T-helper 1 cell treated with Interleukin-12 subunit alpha and Interleukin-12 subunit beta and Interleukin-4 antibody, amounts not matched to agents 30 μg/mL and 1 μg/mL, for 36 hours (primary cell): ENCODE measurements around the gene COMMD2.

Experiments
- H3K27ac Mint-ChIP-seq: one replicate; pipeline ENCODE4 v1.8.0; 2021; ENCODE audit warnings: mild to moderate bottlenecking, mixed read lengths
- H3K27me3 Mint-ChIP-seq: one replicate; pipeline ENCODE4 v1.8.0; 2021; ENCODE audit warnings: low read depth, mixed read lengths
- H3K36me3 Mint-ChIP-seq: one replicate; pipeline ENCODE4 v1.8.0; 2021; ENCODE audit warnings: low read depth, mixed read lengths
- H3K4me1 Mint-ChIP-seq: one replicate; pipeline ENCODE4 v1.8.0; 2021; ENCODE audit warnings: low read depth, mixed read lengths
- H3K4me3 Mint-ChIP-seq: one replicate; pipeline ENCODE4 v1.8.0; 2021; ENCODE audit warnings: mild to moderate bottlenecking, moderate library complexity, mixed read lengths
- H3K9me3 Mint-ChIP-seq: one replicate; pipeline ENCODE4 v1.8.0; 2021; ENCODE audit warnings: mixed read lengths

Gene COMMD2

DNA sequence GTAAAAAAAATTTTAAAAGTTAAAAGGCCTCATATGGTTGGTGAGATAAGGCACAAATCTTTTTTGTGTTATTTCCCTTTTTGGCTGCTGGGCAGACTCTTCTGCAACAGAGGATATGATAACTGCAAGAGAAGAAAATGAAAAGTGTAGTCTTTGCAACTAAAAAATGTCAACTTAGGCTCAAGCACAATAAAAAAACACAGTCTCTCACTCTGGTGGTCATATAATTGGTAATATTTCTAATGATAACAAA, 15.4 kb downstream of the COMMD2 start:
- Mint-ChIP-seq H3K9me3 (no peaks in the 10 kb centered on the region), H3K4me1 (no peaks in the 10 kb centered on the region), H3K27me3 (no peaks in the 10 kb centered on the region), H3K36me3 (peaks cover 11% of the 10 kb centered on the region), H3K4me3 (no peak overlapping the region), H3K27ac (no peak overlapping the region)

DNA sequence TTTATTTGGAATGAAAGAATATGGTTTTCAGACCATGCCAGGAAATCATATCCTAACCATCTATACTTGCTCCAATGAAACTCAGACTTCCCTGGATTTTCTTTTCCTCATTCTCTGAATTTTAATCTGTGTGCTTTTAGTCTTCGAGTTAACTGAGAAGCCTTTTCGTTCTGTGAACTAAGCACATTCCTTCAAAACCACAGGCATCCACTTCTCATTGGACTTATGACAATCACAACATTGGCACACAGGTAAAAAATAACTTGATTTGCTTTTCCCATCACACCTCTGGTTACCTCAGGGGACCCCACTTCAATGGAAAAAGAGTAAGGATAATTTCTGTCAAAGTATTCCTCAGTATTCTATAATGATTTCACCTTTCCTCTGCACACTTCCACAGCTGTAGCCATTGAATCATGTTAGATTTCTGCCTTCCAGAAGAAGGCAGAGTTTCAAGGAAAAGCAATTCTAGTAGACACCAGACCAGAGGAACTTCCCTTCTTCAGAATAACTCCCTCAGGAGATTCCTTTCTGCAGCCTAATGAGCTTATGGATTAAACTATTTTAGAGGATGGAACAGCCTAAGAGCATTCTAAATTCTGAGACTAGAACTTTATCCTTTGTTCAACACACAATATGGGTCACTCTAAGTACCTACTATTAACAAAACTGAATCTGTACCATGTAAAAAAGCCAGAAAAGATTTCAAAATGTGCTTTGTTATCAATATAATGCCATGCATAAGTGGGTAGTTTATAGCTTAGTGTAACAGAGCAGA, 15.9 kb downstream of the COMMD2 start:
- H3K27ac Mint-ChIP-seq = no peak overlapping the region
- H3K4me3 Mint-ChIP-seq = no peak overlapping the region
- no peaks in the 10 kb centered on the region for H3K9me3 Mint-ChIP-seq
- H3K36me3 Mint-ChIP-seq = peaks cover 9% of the 10 kb centered on the region
- H3K4me1 Mint-ChIP-seq = no peaks in the 10 kb centered on the region
- H3K27me3 Mint-ChIP-seq = no peaks in the 10 kb centered on the region

DNA sequence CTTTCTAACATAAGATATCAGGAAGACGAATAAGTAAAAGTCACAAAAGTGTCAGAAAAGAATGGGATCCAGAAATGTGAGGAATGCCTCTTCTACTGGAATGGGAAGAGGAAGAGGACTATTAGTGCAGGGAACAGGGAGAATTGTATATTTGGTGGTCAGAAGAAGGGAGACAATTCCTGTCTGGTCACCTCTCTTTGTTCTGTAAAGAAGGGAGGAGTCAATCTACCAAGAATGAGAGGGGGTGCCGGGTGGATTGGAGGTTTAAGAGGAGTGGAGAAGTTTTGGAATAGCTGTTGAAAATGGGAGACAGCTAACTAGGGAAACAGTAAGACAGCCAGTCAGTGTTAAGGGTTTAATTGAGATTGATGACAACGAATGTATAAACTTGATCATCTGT, 20.1 kb downstream of the COMMD2 start:
- Mint-ChIP-seq H3K27ac (no peak overlapping the region), H3K9me3 (no peaks in the 10 kb centered on the region), H3K36me3 (peaks cover 1% of the 10 kb centered on the region), H3K4me1 (no peaks in the 10 kb centered on the region), H3K27me3 (no peaks in the 10 kb centered on the region), H3K4me3 (no peak overlapping the region)

DNA sequence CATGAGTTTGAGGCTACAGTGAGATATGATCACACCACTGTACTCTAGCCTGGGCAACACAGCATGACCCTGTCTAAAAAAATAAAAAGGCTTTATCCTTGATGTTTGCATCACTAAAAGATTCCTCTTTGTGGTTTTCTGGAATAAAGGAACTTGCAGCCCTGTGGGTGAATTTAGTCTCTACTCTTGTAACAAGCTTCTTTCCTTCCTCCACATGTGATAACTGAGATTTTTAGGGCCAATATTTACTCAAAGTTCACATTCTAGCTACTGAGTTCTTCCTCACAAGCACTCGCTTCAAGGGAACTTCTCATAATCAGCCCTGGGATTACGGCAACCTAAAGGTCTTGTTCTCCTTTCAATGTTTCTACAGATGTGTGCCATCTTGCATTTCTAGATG, 24.6 kb downstream of the COMMD2 start:
- Mint-ChIP-seq H3K4me3 (no peak overlapping the region), H3K4me1 (no peaks in the 10 kb centered on the region), H3K27me3 (peaks cover 12% of the 10 kb centered on the region), H3K36me3 (peaks cover under 1% of the 10 kb centered on the region), H3K9me3 (no peaks in the 10 kb centered on the region), H3K27ac (no peak overlapping the region)

DNA sequence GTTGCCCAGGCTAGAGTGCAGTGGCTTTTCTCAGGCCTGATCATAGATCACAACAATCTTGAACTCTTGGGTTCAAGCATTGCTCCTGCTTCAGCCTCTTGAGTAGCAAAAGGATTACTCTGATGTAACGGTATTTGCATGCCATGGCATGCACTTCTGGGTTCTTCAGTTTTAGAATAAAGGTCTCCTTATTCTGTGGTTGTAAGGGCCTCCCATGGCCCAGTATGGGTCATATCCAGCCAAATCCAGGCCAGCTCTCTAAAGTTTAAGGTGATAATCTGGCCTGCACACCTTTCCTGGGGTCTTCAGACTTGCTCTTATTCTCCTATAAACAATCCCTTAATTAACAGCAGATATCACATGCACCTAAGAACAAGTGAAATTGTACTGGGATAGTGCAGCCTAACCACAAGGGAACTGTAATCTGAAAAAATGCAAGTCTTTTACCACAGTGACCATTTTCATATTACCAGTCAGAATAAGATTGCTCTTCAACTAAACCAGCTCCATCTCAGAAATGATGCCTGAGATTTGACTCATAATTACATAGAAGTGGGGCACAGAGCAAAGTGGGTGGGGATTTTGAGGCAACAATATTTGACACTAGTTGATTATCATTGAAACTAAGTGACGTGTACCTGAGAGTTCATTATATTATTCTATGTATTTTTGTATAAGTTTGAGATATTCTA, 25.4 kb downstream of the COMMD2 start:
- no peak overlapping the region for H3K27ac Mint-ChIP-seq
- no peak overlapping the region for H3K4me3 Mint-ChIP-seq
- H3K9me3 Mint-ChIP-seq = peaks cover 1% of the 10 kb centered on the region
- H3K27me3 Mint-ChIP-seq = peaks cover 12% of the 10 kb centered on the region
- H3K4me1 Mint-ChIP-seq = no peaks in the 10 kb centered on the region
- H3K36me3 Mint-ChIP-seq = peaks cover 1% of the 10 kb centered on the region

DNA sequence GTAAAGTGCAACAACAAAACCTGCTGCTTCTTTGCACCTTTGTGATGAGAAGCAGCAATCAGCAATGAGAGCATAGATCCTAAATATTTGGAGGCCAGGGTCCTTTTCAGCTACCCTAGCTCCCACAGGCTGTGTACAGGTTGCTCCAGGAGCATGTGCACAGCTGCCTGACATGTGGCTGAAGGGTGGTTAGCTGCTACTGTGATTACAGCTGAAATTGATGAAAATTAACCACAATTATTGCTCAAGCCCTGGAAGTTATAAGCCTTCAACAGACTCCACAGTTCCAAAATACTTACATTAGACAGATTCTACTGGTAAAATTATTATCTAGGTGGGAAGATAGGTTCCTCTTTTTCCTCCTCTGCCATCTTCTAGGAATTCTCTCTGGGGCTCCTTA, 28.5 kb downstream of the COMMD2 start:
- peaks cover 16% of the 10 kb centered on the region for H3K9me3 Mint-ChIP-seq
- H3K36me3 Mint-ChIP-seq = peaks cover 1% of the 10 kb centered on the region
- H3K4me1 Mint-ChIP-seq = no peaks in the 10 kb centered on the region
- no peak overlapping the region for H3K27ac Mint-ChIP-seq
- H3K27me3 Mint-ChIP-seq = peaks cover 12% of the 10 kb centered on the region
- H3K4me3 Mint-ChIP-seq = no peak overlapping the region

DNA sequence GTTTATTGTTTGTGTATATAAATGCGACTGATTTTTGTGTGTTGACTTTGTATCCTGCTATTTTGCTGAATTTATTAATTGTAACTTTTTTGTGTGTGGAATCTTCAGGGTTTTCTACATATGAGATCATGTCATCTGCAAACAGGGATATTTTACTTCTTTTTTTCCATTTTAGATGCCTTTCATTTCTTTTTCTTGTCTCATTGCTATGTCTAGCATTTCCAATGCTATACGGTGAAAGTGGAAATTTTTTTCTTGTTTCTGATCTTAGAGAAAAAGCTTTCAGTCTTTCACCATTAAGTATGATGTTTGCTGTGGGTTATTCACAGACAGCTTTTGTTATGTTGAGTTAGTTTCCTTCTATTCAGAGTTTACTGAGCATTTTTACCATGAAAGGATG, 31.4 kb downstream of the COMMD2 start:
- Mint-ChIP-seq H3K4me3 (no peak overlapping the region), H3K4me1 (no peaks in the 10 kb centered on the region), H3K27me3 (peaks cover 12% of the 10 kb centered on the region)

DNA sequence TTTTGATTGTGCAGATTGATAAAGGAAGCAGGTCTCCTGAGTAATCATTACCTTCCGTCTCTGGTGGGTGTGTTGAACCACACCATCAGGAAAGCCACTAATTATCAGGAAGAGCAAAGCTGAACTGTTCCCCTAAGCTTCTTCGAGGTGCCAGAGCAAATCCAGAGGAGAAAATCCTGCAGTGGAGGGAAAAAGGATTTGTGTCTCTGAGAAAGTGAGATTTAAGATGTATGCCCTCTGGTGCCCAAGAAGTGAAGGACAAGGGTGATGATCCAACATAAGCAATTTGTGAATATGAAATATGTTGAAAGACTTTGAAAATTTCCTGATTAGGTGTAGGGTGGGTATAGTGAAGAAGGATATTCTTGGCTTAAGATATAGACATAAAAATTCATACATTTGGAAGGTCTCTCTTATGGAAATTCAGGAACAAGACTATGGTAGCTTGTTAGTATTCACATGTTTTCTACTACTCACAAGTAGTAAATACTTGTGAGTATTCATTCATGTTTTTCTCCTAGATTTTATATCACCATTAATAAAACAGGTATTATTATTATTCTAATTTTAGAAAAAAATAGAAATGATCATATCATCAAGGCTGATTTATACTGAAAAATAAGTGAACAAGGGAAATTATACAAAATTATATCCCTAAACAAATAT, 34.8 kb downstream of the COMMD2 start:
- H3K9me3 Mint-ChIP-seq = peaks cover 16% of the 10 kb centered on the region
- no peaks in the 10 kb centered on the region for H3K27me3 Mint-ChIP-seq
- no peak overlapping the region for H3K27ac Mint-ChIP-seq
- no peak overlapping the region for H3K4me3 Mint-ChIP-seq
- no peaks in the 10 kb centered on the region for H3K36me3 Mint-ChIP-seq
- no peaks in the 10 kb centered on the region for H3K4me1 Mint-ChIP-seq

More for the DNA sequence above, 31.4 kb downstream of the COMMD2 start:
- Mint-ChIP-seq H3K9me3 (peaks cover 16% of the 10 kb centered on the region), H3K27ac (no peak overlapping the region), H3K36me3 (peaks cover 1% of the 10 kb centered on the region)

DNA sequence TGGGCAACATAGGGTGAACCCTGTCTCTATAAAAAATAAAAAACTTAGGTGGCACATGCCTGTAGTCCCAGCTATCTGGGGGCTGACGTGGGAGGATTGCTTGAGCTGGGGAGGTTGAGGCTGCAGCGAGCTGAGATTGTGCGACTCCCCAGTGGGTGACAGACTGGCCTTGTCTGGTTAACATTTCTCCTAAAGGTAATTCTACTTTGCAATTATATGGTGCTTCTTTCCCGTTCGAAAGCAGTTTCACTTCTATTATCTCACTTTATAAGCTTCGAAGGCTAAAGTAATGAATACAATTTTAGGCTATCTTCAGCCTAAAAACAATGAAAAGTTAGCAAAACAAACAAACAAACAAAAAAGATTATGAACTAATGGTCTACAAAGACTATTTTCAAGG, 35.3 kb downstream of the COMMD2 start:
- peaks cover 16% of the 10 kb centered on the region for H3K9me3 Mint-ChIP-seq
- H3K4me1 Mint-ChIP-seq = no peaks in the 10 kb centered on the region
- no peaks in the 10 kb centered on the region for H3K27me3 Mint-ChIP-seq
- H3K4me3 Mint-ChIP-seq = no peak overlapping the region
- H3K36me3 Mint-ChIP-seq = no peaks in the 10 kb centered on the region
- no peak overlapping the region for H3K27ac Mint-ChIP-seq

DNA sequence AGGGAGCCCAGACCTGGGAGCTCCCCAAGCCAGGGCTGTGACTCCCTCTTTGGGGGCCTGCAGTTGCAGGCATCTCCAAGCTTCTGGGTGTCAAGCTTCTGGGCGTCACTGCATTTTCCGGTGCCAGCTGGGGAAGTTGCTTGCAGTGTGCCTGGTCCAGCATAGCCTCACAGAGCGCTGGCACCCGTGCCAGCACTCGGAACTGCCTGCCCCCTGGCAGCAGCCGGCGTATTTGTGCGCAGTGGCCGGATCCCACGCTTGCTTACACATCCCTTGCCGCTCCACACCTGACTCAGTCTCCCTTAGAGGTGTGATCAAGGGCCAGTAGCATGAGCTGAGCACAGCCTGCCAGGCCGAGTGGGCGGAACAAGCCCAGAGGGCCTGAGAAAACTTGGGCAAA, 37.0 kb downstream of the COMMD2 start:
- Mint-ChIP-seq H3K9me3 (no peaks in the 10 kb centered on the region), H3K4me1 (no peaks in the 10 kb centered on the region), H3K4me3 (no peak overlapping the region), H3K36me3 (no peaks in the 10 kb centered on the region), H3K27ac (no peak overlapping the region), H3K27me3 (no peaks in the 10 kb centered on the region)

DNA sequence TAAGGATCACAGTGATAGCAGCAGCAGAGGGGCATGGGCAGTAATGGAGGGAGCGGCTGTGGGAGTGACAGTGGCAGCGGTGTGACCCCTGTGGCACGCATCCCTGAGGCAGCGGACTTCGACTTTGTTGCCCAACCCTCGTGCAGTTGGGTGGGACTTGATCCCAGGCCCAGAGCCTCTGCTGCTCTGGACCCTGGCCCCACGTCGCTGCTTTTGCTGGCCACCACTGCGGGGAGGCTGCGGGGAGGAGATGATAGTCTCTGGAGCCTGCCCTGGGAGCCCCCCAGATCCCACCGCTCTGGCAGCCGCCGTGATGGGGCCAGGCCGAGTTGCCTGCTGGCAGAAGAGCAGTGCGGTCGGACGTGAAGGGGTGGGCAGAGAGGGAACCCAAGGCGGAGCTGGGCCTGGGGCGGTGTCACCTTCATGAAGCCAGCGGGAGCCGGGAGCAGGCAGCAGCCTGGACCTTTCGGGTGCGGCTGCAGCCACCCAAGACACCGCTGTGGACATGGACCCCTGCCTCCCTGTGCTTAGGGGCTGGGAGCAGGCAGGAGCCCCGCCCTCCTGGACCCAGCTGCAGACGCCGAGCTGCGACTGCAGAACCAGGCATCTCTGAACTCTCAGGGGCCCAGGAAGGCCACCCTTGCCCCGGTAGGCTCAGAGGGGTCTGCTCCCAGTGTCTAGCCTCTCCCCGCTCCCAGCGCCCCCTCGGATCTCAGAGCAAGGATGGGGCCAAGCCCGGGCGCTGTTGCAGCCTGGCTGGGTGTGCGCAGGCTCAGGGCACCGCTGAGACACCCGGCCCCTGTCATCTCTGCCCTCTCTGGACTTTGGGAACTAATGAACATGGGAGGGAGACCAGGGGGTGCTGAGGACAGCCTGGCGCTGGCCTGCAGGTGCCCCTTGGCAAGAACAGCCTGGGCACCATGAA, 38.3 kb downstream of the COMMD2 start:
- Mint-ChIP-seq H3K27ac (no peak overlapping the region), H3K36me3 (no peaks in the 10 kb centered on the region), H3K4me3 (no peak overlapping the region), H3K27me3 (no peaks in the 10 kb centered on the region), H3K9me3 (no peaks in the 10 kb centered on the region), H3K4me1 (no peaks in the 10 kb centered on the region)

DNA sequence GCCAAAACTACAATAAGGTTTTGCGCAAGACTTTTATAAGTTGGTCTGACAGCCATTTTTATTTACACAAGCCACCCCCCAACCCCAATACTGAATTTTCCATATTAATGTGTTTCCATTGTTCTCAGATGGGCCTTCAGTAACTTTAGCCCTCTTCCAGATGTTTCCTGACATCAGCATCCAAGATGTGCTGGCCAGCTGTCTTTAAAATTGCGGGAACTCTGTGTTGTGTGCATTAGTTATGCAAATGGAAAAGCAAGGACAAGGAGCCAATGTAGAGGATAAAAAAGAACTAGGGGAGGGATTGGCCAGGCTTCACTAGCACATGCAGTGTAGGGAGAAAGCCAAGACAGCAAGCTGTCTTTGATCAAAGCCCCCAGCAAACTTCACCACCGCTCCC, 45.4 kb downstream of the COMMD2 start:
- H3K36me3 Mint-ChIP-seq = no peaks in the 10 kb centered on the region
- H3K4me3 Mint-ChIP-seq = no peak overlapping the region
- H3K4me1 Mint-ChIP-seq = peaks cover 8% of the 10 kb centered on the region
- H3K27ac Mint-ChIP-seq = no peak overlapping the region
- no peaks in the 10 kb centered on the region for H3K27me3 Mint-ChIP-seq
- no peaks in the 10 kb centered on the region for H3K9me3 Mint-ChIP-seq

DNA sequence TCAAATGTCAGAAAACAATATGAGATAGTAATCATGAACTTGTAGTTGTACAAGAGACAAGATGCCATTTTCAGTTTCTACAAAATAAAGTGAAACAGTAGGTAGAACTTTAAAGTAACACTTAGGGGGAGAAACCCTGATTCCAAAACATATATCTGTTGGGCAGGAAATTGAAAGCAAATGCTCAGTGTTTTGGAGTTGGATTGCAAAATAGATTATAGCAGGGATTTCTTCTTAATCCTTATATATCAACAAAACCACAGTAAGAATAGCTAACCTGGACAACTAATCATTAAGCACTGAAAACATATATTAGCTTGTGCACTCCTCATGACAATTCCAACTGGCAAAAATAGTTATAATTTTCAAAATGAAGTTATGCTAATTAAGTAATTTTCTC, 46.9 kb downstream of the COMMD2 start:
- Mint-ChIP-seq H3K4me3 (no peak overlapping the region), H3K27me3 (no peaks in the 10 kb centered on the region), H3K27ac (no peak overlapping the region), H3K9me3 (no peaks in the 10 kb centered on the region), H3K4me1 (peaks cover 12% of the 10 kb centered on the region), H3K36me3 (no peaks in the 10 kb centered on the region)

DNA sequence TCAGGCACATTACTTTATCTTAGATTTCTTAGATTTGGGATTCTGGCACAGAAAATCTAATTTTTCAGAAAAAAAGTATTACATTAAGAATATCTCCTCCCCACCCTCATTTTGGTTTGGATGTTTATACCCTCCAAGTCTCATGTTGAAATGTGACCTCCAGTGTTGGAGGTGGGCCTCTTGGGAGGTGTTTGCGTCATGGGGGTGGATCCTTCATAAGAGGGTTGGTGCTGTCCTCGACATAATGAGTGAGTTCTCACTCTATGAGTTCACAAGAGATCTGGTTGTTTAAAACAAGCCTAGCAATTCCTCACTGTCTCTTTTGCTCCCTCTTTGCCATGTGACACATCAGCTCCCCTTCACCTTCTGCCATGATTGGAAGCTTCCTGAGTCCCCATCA, 48.8 kb downstream of the COMMD2 start:
- Mint-ChIP-seq H3K9me3 (peaks cover 11% of the 10 kb centered on the region), H3K27me3 (no peaks in the 10 kb centered on the region), H3K4me3 (no peak overlapping the region), H3K27ac (no peak overlapping the region), H3K36me3 (peaks cover 2% of the 10 kb centered on the region), H3K4me1 (peaks cover 12% of the 10 kb centered on the region)
